ENCODE data around the gene EIF4E1B.

The EIF4E1B gene

GRCh38 chr5:176628406-176629228, 1.9 kb upstream of the EIF4E1B start:
- DNase-seq = peak; percentile 42

- no peak for DNase-seq
These were observed 1.1 kb upstream of the EIF4E1B start for GRCh38 chr5:176629317-176629852.

GRCh38 chr5:176630681-176631222, 277 bp downstream of the EIF4E1B start:
- no peak for DNase-seq

GRCh38 chr5:176631383-176632200, 1.1 kb downstream of the EIF4E1B start:
- no peak for DNase-seq

- no peak for DNase-seq
These were observed 2.3 kb downstream of the EIF4E1B start for GRCh38 chr5:176632745-176633144.

- no peak for DNase-seq
These were observed 3.1 kb downstream of the EIF4E1B start for GRCh38 chr5:176633598-176633997.

GRCh38 chr5:176636426-176636825, 6.0 kb downstream of the EIF4E1B start:
- DNase-seq = no peak

- no peak for DNase-seq
These were observed 7.1 kb downstream of the EIF4E1B start for GRCh38 chr5:176637556-176637955.

- no peak for DNase-seq
These were observed 8.0 kb downstream of the EIF4E1B start for GRCh38 chr5:176638437-176638836.

- DNase-seq = no peak
These were observed 8.7 kb downstream of the EIF4E1B start for GRCh38 chr5:176639208-176639607.

- DNase-seq = no peak
These were observed 9.5 kb downstream of the EIF4E1B start for GRCh38 chr5:176639981-176640380.

GRCh38 chr5:176640616-176641015, 10.1 kb downstream of the EIF4E1B start:
- no peak for DNase-seq

GRCh38 chr5:176642675-176643490, 12.4 kb downstream of the EIF4E1B start:
- no peak for DNase-seq

- DNase-seq = no peak
These were observed 13.2 kb downstream of the EIF4E1B start for GRCh38 chr5:176643491-176644219.

- DNase-seq = no peak
These were observed 13.8 kb downstream of the EIF4E1B start for GRCh38 chr5:176644294-176644693.

GRCh38 chr5:176644878-176645670, 14.6 kb downstream of the EIF4E1B start:
- no peak for DNase-seq

GRCh38 chr5:176646049-176646706, 15.7 kb downstream of the EIF4E1B start:
- no peak for DNase-seq

- DNase-seq = no peak
These were observed 16.2 kb downstream of the EIF4E1B start for GRCh38 chr5:176646707-176647029.

- peak; percentile 100 for DNase-seq
These were observed 16.8 kb downstream of the EIF4E1B start, which contains the start of gene TSPAN17 for GRCh38 chr5:176647030-176647842. TSPAN17 (plus strand) TSS chr5:176647484; CDS start chr5:176647616, 132 bp downstream.

Data from RPMI8226 (cell line).